HG03095 (cell line): ENCODE data around the gene CHCHD3.

Source experiments
- ATAC-seq: cut with Tn5 transposase; IDR thresholded peaks from one replicate; pipeline ENCODE4 v1.9.1; 2021; ENCODE audit warnings: moderate library complexity; ENCODE audit not compliant: unreplicated experiment

CHCHD3 gene

GRCh38 chr7:132756484-132756990 lies 325.4 kb downstream of the CHCHD3 start:
- no peak for ATAC-seq

GRCh38 chr7:132755538-132756483 lies 326.1 kb downstream of the CHCHD3 start:
- ATAC-seq, result no peak

DNA sequence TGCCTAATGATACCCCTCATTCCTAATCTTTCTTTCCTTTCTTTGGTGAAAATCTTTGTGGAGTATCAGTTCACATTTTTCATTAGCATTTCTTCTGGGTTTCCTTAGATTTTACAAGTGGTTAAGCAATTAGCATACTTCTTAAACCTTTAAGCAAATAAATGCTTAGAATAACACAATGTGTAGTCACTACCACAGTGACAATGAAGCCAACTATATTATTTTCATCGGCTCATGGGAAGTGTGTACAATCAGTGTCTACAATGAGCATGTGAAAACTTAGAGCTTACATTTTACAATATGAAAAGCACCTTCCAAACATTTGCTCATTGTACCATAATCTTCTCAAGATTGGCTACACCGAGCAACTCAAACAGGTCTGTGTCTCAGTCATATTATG lies 329.5 kb downstream of the CHCHD3 start:
- no peak for ATAC-seq

- ATAC-seq, result no peak
Observed at GRCh38 chr7:132751244-132751647, 330.6 kb downstream of the CHCHD3 start.

DNA sequence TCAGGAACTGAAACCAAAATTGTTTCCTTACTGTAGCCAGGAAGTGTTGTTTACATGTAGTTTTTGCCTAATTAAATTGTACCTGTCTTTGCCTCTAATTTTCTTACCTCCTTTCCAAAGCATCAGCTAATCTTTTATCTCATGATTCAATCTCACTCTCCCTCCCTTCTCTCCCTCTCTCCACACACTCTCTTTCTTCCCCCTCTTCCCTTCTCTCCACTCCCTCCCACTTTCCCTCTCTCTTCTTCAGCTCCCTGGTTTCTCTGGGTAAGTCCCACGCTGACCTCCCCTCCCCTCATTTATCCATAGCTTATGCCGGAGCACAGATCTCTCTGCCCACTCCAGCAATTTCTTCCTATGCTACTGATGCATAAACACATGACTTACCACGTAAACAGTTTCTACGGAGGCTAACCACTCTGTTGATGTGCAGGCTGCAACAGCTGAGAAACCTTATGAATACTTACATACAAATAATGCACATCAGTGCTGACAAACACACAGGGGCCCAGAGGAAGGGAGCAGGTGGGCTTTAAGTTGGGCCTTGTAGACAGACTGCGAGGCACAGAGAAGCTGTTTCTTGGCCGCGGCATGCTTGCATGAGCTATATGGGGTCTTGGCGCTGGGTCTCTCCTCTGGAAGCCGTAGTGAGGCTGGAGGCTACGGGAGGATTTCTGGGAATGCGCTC lies 331.2 kb downstream of the CHCHD3 start:
- ATAC-seq, result no peak

DNA sequence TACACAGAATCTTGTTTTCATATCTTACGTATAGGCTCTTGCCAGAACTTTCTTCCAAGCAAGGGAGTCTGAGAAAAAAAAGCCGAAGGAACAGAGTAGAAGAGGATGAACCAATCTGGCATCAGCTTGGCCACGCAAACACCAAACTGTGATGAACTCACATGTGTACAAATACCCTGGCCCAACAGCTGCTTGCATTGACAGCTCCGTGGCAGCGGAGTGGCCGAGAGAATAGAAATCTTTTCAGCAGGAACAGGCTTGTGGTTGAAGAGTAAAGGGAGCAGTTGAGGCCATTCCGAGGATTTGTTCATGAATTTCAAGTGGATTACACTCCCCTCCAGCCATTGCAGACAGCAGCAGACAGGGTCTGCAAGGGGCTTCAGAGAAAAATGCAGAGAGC lies 331.8 kb downstream of the CHCHD3 start:
- ATAC-seq, result no peak

- ATAC-seq, result no peak
Observed at GRCh38 chr7:132745510-132745909, 336.4 kb downstream of the CHCHD3 start.

- ATAC-seq, result no peak
Observed at GRCh38 chr7:132743974-132744373, 337.9 kb downstream of the CHCHD3 start.

DNA sequence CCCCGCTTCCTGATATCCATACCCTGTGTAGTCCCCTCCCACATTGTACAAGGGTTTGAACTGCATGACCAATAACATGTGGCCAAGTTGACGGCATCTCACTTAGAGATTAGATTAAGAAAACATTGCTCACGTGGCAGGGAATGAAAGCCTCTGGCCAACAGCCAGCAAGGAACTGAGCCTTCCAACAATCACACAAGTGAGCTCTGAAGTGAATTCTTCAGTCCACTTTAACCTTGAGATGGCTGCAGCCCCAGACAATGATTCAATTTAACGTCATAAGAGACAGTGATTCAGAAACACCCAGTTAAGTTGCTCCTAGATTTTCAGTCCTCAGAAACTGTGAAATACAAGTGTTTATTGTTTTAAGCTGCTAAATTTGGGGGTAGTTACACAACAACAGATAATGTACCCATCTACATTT lies 339.7 kb downstream of the CHCHD3 start:
- no peak for ATAC-seq

- ATAC-seq, result no peak
Observed at GRCh38 chr7:132740176-132740575, 341.7 kb downstream of the CHCHD3 start.

DNA sequence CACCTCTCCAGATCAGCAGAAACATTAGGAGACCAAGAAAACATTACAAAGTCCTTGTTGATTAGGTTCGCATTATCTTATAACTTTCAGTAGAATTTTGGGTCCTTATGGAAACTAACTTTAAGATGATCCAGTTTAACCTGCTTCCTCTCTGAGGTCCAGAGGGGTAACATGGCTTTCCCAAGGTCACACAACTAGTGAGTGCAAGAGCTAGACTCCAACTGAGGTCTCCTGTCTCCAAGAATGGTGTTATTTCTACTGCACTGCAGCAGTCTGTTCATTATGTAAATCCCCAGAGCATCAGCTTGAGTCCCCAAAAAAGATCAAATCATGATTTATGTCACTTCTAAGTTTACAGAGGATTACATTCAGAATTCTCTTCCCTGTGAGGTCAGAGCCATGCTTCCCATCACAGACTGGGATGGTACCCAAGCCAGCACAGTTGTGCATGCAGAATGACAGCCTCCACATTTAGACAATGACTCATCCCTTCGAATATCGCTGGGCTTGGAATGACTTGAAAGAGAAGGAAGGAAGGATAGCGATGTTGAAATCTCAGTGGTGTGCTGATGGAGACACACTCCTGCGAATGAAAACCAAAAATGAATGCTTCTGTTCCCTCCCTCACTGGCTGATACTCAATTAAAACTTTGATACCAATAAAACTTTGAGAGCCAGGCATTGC lies 342.5 kb downstream of the CHCHD3 start:
- no peak for ATAC-seq

- ATAC-seq, result no peak
Observed at GRCh38 chr7:132738254-132738653, 343.6 kb downstream of the CHCHD3 start.

DNA sequence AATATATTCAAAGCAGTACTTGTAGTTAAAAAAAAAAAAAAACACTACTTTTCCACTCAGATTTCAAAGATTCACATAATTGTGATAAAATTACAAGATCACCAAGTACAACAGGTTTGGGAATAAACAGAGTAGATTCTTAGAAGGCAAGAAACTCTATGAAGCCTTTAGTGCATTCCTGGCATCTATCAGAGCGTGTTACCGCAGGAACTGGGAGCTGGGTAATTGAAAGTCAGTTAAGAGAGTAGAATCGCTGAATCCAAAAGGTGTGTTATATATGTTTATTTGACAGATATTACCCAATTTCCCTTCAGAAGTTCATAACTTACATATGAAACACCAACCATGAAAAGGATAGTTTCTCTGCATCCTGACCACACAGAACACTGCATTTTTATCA lies 346.4 kb downstream of the CHCHD3 start:
- ATAC-seq, result no peak
